ENCODE results near the gene NCAM1. TPM values are rescaled to one million over a fixed set of nuclear protein-coding genes. Genes with fewer than 3 reads are reported as not detected.

Gene NCAM1
- total RNA-seq, 1 experiment from 2014 or later, result 0.95 TPM

DNA sequence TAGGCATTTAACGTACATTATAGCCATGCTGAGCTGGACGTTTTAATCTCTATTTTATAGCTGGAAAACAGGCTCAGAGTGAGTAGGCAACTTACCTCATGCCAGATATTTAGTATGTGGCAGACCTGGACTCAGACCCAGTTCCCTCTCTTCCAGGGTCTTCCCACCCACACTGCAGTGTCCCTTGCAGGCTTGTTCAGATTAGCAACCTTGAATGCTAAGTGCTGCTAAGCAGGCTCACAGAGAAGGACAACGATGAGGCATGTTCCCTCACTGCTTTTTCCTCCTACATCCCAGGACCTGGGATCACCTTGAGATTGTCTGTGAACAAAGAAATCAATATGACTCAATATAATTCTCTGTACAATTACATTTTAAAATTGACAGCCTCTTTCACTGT lies 65.6 kb downstream of the NCAM1 start:
- CTCF ChIA-PET, result no interaction called here
- Mint-ChIP-seq H3K4me1 (ENCODE audit: low read depth, unreplicated experiment) (no peaks in the 10 kb centered on the region), H3K27ac (ENCODE audit: unreplicated experiment) (no peak overlapping the region)

DNA sequence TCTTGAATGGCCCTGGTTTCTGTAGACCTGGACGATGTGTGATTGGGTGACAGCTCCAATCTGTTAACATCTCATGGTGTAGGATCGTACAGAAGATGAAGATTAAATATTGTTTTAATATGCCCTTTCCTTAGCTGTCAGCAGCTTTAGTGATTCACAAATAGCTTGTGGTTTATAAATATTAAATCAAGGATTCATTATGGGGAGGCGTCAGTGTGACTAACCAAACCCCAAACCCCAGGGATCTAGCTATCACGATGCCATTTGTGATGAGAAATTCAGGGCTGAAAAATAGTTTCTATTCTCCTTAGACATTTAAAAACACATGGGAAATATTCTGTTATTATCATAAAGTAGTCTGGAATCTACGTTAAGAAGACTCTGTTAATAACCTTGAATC lies 73.4 kb downstream of the NCAM1 start:
- Mint-ChIP-seq H3K4me3 (ENCODE audit: unreplicated experiment) (no peak overlapping the region), H3K27ac (ENCODE audit: unreplicated experiment) (no peak overlapping the region), H3K36me3 (ENCODE audit: insufficient read depth, unreplicated experiment) (no peaks in the 10 kb centered on the region), H3K27me3 (ENCODE audit: insufficient read depth, unreplicated experiment) (peaks cover 30% of the 10 kb centered on the region), H3K4me1 (ENCODE audit: low read depth, unreplicated experiment) (no peaks in the 10 kb centered on the region), H3K9me3 (ENCODE audit: unreplicated experiment) (no peaks in the 10 kb centered on the region)
- Histone ChIP-seq H3K4me1 (no peaks in the 10 kb centered on the region), H3K4me3 (ENCODE audit: low read depth, low read length) (no peak overlapping the region), H3K9me3 (no peaks in the 10 kb centered on the region), H3K36me3 (ENCODE audit: control insufficient read depth, insufficient read depth, low read length) (no peaks in the 10 kb centered on the region), H3K27me3 (replicated peaks; ENCODE audit: control insufficient read depth, insufficient read depth, low read length) (peaks cover 3% of the 10 kb centered on the region; the same call in 1 of the 2 replicates)
- TF ChIP-seq, protein P1, sequence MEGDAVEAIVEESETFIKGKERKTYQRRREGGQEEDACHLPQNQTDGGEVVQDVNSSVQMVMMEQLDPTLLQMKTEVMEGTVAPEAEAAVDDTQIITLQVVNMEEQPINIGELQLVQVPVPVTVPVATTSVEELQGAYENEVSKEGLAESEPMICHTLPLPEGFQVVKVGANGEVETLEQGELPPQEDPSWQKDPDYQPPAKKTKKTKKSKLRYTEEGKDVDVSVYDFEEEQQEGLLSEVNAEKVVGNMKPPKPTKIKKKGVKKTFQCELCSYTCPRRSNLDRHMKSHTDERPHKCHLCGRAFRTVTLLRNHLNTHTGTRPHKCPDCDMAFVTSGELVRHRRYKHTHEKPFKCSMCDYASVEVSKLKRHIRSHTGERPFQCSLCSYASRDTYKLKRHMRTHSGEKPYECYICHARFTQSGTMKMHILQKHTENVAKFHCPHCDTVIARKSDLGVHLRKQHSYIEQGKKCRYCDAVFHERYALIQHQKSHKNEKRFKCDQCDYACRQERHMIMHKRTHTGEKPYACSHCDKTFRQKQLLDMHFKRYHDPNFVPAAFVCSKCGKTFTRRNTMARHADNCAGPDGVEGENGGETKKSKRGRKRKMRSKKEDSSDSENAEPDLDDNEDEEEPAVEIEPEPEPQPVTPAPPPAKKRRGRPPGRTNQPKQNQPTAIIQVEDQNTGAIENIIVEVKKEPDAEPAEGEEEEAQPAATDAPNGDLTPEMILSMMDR (IDR thresholded peaks at IDR 0.05; ENCODE audit: insufficient read depth in 1 of 2, low read depth in 1 of 2, low read length in 1 of 2, severe bottlenecking in 1 of 2, unreplicated experiment in 1 of 2), result no peak
- intact Hi-C loops (cut with micrococcal nuclease; ENCODE audit: unreplicated experiment), result no loop called here
- ChIA-PET CTCF (no interaction called here), POLR2A (no interaction called here)
- no TSS peak for BruUV-seq (replicated peaks)
- DNase-seq, result no peak

More for the DNA sequence above, 65.6 kb downstream of the NCAM1 start:
- H3K36me3 Mint-ChIP-seq (ENCODE audit: insufficient read depth, unreplicated experiment), result no peaks in the 10 kb centered on the region
- no peaks in the 10 kb centered on the region for H3K9me3 Mint-ChIP-seq (ENCODE audit: unreplicated experiment)
- H3K4me3 Mint-ChIP-seq (ENCODE audit: unreplicated experiment), result no peak overlapping the region
- H3K27me3 Mint-ChIP-seq (ENCODE audit: insufficient read depth, unreplicated experiment), result peaks cover 30% of the 10 kb centered on the region
- no peaks in the 10 kb centered on the region for H3K27me3 ChIP-seq (replicated peaks; ENCODE audit: control insufficient read depth, insufficient read depth, low read length)
- no peaks in the 10 kb centered on the region for H3K4me1 ChIP-seq
- TF ChIP-seq, protein P1 (IDR thresholded peaks at IDR 0.05; ENCODE audit: insufficient read depth in 1 of 2, low read depth in 1 of 2, low read length in 1 of 2, severe bottlenecking in 1 of 2, unreplicated experiment in 1 of 2), result no peak
- intact Hi-C loops (cut with micrococcal nuclease; ENCODE audit: unreplicated experiment), result no loop called here
- no TSS peak for BruUV-seq (replicated peaks)
- POLR2A ChIA-PET, result no interaction called here
- H3K9me3 ChIP-seq, result no peaks in the 10 kb centered on the region
- no peak overlapping the region for H3K4me3 ChIP-seq (ENCODE audit: low read depth, low read length)
- no peaks in the 10 kb centered on the region for H3K36me3 ChIP-seq (ENCODE audit: control insufficient read depth, insufficient read depth, low read length)
- no peak for DNase-seq

DNA sequence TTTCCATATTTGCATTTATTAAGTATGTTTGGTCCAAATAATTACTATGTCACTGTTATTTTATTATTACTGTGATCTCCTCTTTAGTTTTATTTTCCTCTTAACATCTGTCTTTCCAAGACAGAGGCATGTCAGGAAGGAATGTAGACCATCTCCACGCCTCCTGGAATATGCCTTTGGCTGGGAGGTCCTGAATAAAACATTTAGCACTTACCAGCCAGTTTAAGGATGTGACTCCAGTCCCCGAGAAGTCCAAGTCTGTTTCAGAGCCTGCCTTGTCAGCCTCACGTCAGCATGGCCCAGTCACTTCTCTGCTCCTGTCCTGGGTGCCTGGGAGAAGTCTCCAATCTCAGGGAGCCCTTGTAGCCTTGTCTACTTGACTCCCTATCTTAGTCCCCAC lies 74.5 kb downstream of the NCAM1 start:
- CTCF ChIA-PET, result no interaction called here
- peaks cover 3% of the 10 kb centered on the region; the same call in 1 of the 2 replicates for H3K27me3 ChIP-seq (replicated peaks; ENCODE audit: control insufficient read depth, insufficient read depth, low read length)
- intact Hi-C loops (cut with micrococcal nuclease; ENCODE audit: unreplicated experiment), result no loop called here
- no peaks in the 10 kb centered on the region for H3K36me3 ChIP-seq (ENCODE audit: control insufficient read depth, insufficient read depth, low read length)
- Mint-ChIP-seq H3K9me3 (ENCODE audit: unreplicated experiment) (no peaks in the 10 kb centered on the region), H3K4me1 (ENCODE audit: low read depth, unreplicated experiment) (no peaks in the 10 kb centered on the region), H3K4me3 (ENCODE audit: unreplicated experiment) (no peak overlapping the region), H3K27ac (ENCODE audit: unreplicated experiment) (no peak overlapping the region), H3K36me3 (ENCODE audit: insufficient read depth, unreplicated experiment) (no peaks in the 10 kb centered on the region), H3K27me3 (ENCODE audit: insufficient read depth, unreplicated experiment) (peaks cover 28% of the 10 kb centered on the region)
- H3K4me3 ChIP-seq (ENCODE audit: low read depth, low read length), result no peak overlapping the region
- POLR2A ChIA-PET, result no interaction called here
- no peaks in the 10 kb centered on the region; the same call in 1 of the 2 replicates for H3K9me3 ChIP-seq
- DNase-seq, result no peak
- H3K4me1 ChIP-seq, result no peaks in the 10 kb centered on the region
- no TSS peak for BruUV-seq (replicated peaks)
- TF ChIP-seq, protein P1 (IDR thresholded peaks at IDR 0.05; ENCODE audit: insufficient read depth in 1 of 2, low read depth in 1 of 2, low read length in 1 of 2, severe bottlenecking in 1 of 2, unreplicated experiment in 1 of 2), result no peak
